ENCODE results near the gene ZFAND3. TPM values are rescaled to one million over a fixed set of nuclear protein-coding genes. Genes with fewer than 3 reads are reported as not detected.

Gene ZFAND3
- total RNA-seq, 4 donors from 2014 or later: 30.5 to 57.4 (median 53.3) TPM

- H3K9me3 ChIP-seq: no peaks in the 10 kb centered on the region
- H3K4me1 ChIP-seq: peaks cover 0 to 63% (median 14%) of the 10 kb centered on the region in 4 donors
Measured at GRCh38 chr6:37822851-37823682, 3.5 kb downstream of the ZFAND3 start.

GRCh38 chr6:37824170-37824569 is 4.6 kb downstream of the ZFAND3 start:
- DNase-seq: no peak
- Histone ChIP-seq H3K27ac (peak overlapping the region in 3 of 4 donors; percentile 68 to 99 (median 94)), H3K4me1 (peaks cover 0 to 68% (median 15%) of the 10 kb centered on the region in 4 donors), H3K27me3 (no peaks in the 10 kb centered on the region), H3K36me3 (no peaks in the 10 kb centered on the region), H3K9me3 (no peaks in the 10 kb centered on the region), H3K4me3 (peak overlapping the region in 1 of 4 donors; percentile 44)
- no peak for TF ChIP-seq CTCF (IDR thresholded peaks at IDR 0.05)
- no peak for TF ChIP-seq POLR2A (IDR thresholded peaks at IDR 0.05)

More at GRCh38 chr6:37822851-37823682, 3.5 kb downstream of the ZFAND3 start:
- H3K27ac ChIP-seq: peak overlapping the region in 3 of 4 donors; percentile 94 to 99 (median 94)
- peak overlapping the region in 2 of 4 donors; percentile 90 to 92 for H3K4me3 ChIP-seq
- peak in 2 of 3 donors; percentile 78 to 93 for DNase-seq
- TF ChIP-seq CTCF (IDR thresholded peaks at IDR 0.05) (peak in 3 of 6 experiments; percentile 25 to 34 (median 33)), POLR2A (IDR thresholded peaks at IDR 0.05) (peak in 1 of 2 donors; percentile 79)
- H3K27me3 ChIP-seq: no peaks in the 10 kb centered on the region
- H3K36me3 ChIP-seq: no peaks in the 10 kb centered on the region

GRCh38 chr6:37826188-37826587 is 6.7 kb downstream of the ZFAND3 start:
- Histone ChIP-seq H3K4me1 (peaks cover 0 to 61% (median 13%) of the 10 kb centered on the region in 4 donors), H3K9me3 (no peaks in the 10 kb centered on the region), H3K4me3 (no peak overlapping the region), H3K27me3 (no peaks in the 10 kb centered on the region), H3K27ac (no peak overlapping the region), H3K36me3 (no peaks in the 10 kb centered on the region)
- DNase-seq: no peak
- no peak for TF ChIP-seq CTCF (IDR thresholded peaks at IDR 0.05)
- TF ChIP-seq POLR2A (IDR thresholded peaks at IDR 0.05): no peak

GRCh38 chr6:37826993-37827392 is 7.5 kb downstream of the ZFAND3 start:
- peaks cover 0 to 53% (median 9%) of the 10 kb centered on the region in 4 donors for H3K4me1 ChIP-seq
- no peak overlapping the region for H3K4me3 ChIP-seq
- DNase-seq: no peak
- no peak for TF ChIP-seq CTCF (IDR thresholded peaks at IDR 0.05)
- H3K36me3 ChIP-seq: no peaks in the 10 kb centered on the region
- peak overlapping the region in 1 of 4 donors; percentile 81 for H3K27ac ChIP-seq
- no peaks in the 10 kb centered on the region for H3K27me3 ChIP-seq
- no peaks in the 10 kb centered on the region for H3K9me3 ChIP-seq

- Histone ChIP-seq H3K27me3 (no peaks in the 10 kb centered on the region), H3K36me3 (no peaks in the 10 kb centered on the region), H3K4me1 (peaks cover 0 to 46% (median 8%) of the 10 kb centered on the region in 4 donors), H3K4me3 (no peak overlapping the region), H3K9me3 (no peaks in the 10 kb centered on the region), H3K27ac (peak overlapping the region in 2 of 4 donors; percentile 73 to 81)
- no peak for DNase-seq
- TF ChIP-seq POLR2A (IDR thresholded peaks at IDR 0.05) (peak in 1 of 2 donors; percentile 43), CTCF (IDR thresholded peaks at IDR 0.05) (no peak)
Measured at GRCh38 chr6:37827603-37828265, 8.2 kb downstream of the ZFAND3 start.

All from Peyer's patch (tissue), 4 donors.